AG08396 (cell line): ENCODE data around the gene PPTC7.
"Not testable (repeated sequence)": the region's sequence is repeated elsewhere in the genome, so short reads cannot be mapped to it uniquely, and the experiment has no call there.

Experiments used
- DNase-seq: peaks from one replicate; pipeline ENCODE4 v3.0.0; 2012; ENCODE audit warnings: low spot score, mixed read lengths

PPTC7 gene

DNA sequence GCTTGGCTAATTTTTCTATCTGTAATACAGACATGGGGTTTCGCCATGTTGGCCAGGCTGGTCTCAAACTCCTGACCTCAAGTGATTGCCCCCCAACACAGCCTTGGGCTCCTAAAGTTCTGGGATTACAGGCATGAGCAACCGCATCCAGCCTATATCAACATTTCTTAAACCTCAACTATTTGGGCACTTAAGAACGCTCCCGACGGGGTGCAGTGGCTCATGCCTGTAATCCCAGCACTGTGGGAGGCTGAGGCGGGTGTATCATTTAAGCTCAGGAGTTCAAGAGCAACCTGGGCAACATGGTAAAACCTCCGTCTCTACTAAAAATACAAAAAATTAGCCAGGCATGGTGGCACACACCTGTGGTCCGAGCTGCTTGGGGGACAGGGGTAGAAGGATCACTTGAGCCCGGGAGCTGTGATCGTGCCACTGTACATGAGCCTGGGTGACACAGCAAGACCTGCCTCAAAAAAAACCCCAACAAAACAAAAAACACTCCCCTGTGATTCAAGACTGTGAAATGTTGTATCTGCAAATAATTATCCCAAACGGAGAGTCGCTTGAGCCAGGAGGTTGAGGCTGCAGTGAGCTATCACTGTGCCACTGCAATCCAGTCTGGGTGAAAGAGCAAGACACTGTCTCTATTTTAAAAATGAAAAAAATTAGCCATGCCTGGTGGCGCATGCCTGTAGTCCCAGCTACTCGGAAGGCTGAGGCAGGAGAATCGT is 21.5 kb downstream of the PPTC7 start:
- no peak for DNase-seq

DNA sequence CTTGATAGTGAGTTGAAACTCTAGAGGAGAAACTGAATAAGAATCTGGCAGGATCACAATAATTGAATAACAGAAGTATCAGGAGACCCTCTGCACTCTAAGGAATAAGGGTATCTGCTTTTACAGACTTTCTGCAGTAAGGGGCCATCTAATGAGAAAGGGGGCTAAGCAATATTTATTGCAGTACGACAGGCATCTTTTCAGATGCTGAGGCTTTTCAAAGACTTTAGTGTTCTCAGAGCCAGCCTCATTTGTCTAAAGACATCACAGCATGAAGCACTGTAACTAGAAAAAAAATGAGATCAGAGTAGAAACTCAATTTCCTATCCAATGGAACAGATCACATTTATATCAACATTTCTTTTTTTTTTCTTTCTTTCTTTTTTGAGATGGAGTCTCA is 22.2 kb downstream of the PPTC7 start:
- no peak for DNase-seq

DNA sequence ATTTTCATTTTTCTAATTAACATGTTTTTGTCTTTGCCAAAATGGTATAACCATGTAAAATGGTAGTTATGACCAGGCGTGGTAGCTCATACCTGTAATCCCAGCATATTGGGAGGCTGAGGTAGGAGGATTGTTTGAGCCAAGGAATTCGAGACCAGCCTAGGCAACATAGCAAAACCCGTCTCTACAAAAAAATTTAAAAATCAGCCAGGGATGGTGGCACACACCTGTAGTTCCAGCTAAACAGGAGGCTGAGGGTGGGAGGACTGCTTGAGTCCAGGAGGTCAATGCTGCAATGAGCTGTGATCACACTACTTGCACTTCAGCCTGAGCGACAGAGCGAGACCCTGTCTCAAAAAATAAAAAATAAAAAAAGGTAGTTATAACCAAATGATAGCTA is 23.1 kb downstream of the PPTC7 start:
- no peak for DNase-seq

DNA sequence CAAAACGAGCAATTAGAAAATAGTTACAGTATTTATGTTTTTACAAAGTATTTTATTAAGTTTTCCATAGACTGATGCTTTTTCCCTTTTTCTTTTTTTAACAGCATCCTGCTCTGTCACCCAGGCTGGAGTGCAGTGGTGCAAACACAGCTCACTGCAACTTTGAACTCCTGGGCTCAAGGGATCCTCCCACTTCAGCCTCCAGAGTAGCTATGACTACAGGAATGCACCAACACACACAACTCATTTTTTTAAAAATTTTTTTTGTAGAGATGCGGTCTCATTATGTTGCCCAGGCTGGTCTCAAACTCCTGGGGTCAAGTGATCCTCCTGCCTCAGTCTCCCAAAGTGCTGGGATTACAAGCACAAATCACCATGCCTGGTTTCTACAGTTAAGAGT is 24.2 kb downstream of the PPTC7 start:
- not testable (repeated sequence) for DNase-seq

DNA sequence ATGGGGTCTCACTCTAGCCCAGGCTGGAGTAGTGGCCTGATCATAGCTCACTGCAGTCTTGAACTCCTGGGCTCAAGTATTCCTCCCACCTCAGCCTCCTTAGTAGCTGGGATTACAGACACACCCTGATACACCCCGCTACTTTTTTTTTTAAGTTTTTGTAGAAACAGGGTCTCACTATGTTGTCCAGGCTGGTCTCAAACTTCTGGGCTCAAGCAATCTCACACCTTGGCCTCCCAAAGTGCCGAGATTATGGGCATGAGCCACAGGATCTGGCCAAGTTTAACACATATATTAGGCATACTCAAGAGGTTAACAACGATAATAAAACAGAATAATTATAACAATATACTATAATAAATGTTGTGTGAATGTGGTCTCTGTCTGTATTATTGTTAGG is 25.8 kb downstream of the PPTC7 start:
- DNase-seq = no peak

DNA sequence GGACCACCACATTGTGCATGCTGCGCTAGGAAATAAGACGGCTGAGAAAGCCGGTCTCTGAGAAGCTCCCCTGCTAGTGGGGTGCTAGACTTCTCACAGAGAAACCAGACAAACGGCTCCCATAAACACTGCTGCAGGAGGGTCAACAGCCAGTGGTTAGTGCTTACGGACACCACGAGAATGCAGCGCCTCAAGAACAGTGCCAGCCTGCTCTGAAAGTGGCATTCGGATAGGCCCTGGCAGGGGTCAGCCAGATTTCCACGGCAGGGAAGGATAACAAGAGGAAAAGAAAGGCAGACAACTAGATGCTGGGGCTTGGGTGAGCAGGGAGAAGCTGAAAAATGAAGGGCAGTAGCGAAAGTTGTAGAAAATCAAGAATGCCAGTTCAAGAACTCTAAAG is 26.4 kb downstream of the PPTC7 start:
- DNase-seq = no peak

DNA sequence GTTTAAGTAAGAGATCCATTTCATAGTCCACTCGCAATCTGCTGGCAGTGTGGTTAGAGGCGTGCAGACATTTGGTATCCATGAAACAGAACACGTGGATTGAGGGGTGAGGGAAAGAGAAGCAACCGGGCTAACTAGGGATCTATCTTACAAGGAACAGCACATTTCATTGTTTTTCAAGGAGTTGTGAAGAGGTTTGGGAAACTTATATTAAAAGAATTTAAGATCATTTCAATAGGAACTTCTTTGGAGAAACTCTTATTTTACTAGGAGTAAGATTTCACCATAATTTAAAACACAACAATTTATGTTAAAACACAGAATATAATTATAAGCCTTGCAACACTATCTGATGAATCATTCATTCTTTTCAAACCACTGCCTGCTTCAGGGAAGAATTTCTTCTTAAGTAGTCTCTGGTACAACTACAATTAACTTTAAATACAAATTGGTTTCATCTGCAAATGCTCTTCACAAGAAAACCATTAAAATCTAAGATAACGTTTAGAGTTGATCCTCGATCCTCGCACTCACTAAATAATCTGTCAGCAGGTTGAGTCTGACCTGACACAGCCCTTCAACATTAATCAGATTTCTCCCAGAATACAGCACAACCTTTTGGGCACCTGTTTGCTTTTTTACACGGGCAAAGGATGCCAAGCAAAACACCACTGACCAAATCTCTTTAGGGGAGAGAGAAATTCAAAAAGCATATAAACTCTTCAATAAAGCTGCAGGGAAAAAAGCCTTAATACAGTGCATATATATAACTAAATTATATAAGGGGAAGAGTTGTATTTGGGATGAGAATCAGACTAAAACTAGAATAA is 27.3 kb downstream of the PPTC7 start:
- peak; percentile 50 for DNase-seq

DNA sequence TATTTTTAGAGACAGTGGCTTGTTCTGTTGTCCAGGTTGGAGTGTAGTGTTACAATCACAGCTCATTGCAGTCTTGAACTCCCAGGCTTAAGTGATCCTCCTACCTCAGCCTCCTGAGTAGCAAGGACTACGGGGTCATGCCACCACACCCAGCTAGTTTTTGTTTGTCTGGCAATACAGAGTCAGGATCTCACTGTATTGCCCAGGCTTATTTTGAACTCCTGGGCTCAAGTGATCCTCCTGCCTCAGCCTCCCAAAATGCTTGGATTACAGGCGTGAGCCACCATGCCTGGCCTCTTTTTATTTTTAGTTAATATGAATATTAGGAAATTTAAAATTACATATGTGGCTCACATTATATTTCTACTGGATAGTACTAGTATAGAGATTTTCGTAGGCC is 28.9 kb downstream of the PPTC7 start:
- DNase-seq = no peak

DNA sequence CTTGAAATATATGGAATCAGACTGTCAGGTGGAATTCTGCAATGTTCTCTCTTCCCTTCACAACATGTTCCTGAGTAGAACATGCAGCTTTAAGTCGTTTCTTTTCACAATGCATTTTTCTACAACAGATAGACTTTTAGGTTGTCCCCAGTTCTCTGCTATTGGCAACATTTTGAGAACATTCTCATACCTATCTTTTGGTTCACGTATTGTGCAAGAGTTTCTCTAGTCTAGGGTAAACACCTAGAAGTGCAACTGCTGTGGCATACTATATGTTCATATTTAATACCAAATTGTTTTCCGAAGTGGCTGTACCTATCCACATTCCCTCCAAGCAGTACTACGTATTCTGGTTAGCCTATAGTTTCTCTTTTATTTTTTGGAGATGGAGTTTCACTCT is 32.1 kb downstream of the PPTC7 start:
- DNase-seq = no peak

DNA sequence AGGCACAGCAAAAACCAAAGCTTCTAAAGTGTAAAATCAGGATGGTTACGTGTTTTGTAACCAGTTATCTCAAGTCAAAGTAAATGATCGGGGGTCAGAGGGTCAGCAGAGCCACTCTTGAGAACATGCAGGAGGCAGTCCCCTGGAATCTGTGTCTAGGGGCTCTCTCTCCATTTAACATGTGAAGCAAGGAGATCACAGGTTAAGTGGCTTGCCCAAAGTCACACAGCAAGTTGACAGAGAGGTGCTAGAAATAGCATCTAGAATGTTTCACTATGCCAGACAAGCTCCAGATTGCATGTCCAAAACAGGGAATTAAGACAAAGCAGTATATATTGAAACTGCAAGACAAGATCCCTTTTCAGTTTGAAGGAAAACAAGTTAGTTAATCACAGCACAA is 33.4 kb downstream of the PPTC7 start:
- no peak for DNase-seq

DNA sequence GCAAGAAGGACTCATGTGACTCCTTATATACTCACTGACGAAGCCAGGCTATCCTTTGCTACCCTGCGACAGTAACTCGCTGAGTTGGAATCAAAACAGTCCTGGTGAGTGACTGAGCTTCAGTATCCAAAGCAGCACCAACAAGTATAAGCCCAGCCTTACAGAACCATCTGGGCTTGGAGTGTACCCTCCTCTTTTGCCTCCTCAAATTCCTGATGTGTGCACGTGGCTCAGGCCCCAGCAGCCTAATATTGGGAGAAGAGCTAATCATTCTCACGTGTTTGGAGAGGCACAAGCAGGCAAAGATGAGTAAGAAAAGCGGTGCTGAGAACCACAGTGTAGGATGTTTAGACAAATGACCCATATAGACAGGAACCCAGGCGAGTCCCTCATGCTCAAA is 34.4 kb downstream of the PPTC7 start:
- no peak for DNase-seq

DNA sequence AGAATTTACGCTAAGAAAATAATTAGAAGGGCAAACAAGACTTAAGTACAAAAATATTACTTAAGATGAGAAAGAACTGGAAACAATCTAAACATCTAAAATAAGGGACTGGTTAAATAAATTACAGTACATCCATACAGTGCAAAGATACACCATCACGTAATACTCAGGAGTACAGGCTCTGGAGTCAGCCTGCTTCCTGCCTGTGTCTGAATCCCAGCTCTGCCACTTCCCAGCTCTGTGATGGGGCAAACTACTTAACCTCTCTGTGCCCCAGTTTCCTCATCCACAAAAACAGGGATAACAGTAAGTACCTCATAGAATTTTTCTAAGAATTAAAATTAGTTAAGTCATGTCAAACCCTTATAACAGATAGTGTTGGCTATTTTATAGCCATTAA is 36.0 kb downstream of the PPTC7 start:
- DNase-seq = no peak

DNA sequence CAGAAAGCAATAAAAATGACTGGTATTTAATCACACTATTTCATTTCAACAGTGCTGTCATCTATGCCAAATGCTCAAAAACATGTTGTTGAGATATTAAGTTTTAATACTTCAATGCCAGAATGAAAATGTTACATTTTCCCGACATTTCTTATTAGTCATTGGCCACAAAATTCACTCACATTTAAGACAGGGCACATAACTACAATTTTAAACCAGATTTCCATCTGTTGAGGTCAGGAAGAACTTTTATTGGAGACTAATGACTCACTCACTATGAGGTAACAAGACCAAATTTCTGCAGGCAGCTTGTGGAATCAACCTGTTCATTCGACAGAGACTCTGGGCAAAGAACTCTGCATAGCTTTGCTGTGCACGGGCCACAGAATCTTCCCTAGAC is 36.8 kb downstream of the PPTC7 start:
- peak; percentile 49 for DNase-seq

DNA sequence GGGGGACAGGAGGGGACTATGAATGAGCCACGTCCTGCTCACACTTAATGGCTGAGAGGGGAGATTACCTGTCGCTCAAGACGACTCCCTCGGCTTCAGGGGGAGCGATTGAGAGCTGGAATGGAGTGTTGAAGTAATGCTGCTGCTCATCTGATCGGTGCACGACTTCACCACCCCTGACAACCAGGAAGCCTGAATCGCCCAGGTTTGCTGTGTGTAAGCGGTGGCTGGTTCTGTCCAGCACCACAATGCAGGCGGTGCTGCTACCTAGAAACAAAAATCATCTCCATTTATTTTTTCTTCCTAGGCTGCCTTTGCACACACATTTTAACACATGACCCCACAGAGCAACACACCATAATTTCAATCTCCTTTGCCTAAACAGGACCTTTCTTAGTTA is 37.3 kb downstream of the PPTC7 start:
- DNase-seq = no peak

DNA sequence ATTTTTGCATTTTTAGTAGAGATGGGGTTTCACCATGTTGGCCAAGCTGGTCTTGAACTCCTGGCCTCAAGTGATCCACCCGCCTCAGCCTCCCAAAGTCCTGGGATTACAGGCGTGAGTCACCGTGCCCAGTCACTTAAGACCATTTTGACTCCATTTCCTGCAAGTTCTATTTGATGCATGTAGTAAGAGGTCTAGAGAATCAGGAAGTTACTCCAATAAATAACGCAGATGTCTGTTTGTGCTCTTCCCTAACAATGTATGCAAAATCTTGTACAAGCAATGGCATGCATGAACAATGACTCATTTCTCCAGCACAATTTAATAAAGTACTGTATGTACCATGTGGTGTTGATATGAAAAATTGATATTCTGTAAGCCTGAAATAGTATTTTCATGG is 37.9 kb downstream of the PPTC7 start:
- DNase-seq = not testable (repeated sequence)

DNA sequence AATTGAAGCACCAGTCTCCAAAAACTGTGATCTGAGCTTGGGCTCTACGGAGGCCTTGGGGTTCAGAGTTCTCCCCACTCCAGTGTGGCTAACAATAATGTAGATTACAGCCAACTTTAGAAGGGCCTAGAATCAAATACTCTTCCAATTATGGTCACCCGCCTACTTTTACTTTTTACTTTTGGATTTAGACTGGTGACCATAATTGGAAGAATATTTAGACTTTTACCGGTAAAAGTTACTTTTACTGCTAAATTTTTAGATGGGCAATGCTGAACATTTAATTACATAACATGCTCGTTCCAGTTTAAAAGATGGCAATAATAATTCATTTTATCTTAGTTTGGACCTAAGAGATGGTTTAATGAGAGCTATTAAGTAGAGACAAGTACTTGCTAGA is 39.2 kb downstream of the PPTC7 start:
- DNase-seq = no peak

DNA sequence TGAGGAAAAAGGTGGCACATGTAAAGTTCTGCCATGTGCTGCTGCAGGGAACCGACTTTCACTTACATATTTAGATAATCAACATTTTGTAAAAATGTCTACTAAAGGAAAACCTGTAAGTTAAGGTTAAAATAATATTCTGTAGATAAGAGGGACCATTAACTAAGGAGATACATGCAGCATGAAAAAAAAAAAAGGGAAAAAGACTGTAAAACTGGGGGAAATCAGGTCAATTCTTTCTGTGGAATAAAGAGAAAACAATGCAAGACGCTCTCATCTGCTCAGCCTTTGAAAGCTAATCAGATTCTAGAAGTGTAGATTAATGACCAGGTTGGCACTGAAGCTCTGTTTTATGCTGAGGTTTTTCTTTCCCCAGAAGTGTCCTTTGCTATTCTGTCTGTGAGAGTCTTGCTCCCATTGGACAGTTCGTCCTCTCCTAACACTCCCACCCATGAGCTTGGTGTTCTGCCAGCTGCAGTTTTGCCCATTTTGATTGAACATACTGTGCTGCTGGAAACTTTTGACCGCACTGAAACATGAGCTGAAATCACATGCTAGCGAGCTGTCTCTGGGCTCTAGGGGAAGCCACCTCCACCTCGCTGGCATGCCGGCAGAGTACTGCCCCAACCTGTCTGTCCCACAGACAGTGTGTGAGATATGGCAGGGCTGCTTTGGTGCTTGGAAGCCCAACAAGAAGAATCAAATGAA is 39.7 kb downstream of the PPTC7 start:
- DNase-seq = peak; percentile 39

DNA sequence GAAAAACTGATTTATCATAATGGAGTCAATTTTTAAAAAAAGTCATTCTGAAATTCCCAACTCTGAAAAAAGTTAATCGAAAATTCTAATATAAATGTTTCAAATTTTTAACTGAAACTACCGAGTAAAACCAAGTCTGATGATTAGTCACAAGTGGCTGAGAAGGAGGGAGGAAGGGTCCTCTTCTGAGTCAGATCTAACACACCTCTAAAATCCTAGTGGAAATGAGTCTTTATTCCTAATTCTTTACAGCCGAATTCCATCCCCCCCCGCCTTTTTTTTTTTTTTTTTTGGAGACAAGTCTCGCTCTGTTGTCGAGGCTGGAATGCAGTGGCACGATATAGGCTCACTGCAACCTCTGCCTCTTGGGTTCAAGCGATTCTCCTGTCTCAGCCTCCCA is 43.1 kb downstream of the PPTC7 start:
- DNase-seq = no peak

DNA sequence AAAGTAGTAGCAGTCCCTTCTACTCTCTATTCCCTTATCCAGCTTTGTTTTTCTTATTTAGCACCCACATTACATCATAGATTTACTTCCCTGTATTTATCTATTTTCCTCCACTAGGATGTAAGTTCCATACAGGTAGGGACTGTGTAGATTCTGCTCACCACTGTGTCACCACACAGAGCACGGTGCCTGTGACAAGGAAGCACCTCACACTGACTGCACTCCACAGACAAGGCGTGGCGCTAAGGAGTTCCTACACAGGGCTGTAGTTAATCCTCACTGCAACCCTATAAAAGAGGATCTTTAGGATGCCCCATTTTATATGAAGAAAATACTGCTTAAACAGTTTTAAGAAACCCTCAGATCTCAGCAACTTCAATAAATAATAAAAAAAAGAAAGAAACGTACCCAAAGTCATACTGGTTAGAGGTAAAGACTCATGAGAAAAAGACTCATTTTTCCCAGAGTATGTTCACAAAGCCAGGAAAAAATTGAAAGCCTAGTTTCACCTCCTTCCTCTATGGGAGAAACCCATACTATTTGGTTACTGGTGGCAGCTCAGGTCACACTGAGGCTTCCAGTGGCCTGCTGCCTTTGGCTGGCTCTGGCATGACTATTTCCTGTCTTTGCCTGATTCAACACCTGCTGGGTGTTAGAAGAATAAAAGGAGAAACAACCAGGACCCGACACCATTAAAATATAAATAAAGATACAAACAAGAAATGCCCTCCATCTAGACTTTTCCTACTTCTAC is 44.1 kb downstream of the PPTC7 start:
- DNase-seq = no peak

DNA sequence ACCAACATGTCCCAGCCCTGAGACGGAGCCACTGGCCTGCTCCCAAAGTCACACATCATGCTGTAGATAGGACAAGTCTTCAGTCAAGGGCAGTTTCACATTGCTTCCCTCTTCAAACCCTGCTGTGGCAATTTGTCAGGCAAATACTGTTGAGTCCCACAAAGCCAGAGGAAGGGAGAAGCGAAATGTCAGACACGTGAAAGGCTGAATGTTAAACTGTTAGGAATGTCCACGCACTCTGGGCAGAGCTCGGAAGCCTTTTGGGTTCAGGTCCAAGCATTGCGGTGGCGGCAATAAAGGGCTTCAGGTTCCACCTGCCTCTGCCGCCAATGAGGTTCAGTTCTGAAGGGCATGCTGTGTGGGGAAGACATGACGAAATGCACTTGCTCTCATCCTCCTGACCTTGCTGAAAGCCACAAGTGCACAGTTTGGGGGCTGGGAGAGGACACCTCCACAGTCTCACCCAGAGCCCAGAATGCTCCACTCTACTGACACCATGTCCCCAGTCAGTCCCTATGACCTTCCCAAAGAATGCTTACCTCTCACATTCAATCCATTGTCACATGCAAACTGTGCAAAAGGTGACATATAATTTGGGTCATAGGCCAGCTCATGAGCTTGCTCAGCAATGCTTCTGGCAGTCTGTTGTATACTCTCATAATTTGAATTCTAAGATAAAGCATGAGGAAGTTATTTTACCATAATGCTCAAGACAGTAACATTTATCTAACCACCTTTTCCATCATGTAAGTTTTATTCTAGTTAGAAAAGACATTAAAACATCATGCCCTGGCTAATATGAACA is 45.3 kb downstream of the PPTC7 start:
- DNase-seq = no peak

DNA sequence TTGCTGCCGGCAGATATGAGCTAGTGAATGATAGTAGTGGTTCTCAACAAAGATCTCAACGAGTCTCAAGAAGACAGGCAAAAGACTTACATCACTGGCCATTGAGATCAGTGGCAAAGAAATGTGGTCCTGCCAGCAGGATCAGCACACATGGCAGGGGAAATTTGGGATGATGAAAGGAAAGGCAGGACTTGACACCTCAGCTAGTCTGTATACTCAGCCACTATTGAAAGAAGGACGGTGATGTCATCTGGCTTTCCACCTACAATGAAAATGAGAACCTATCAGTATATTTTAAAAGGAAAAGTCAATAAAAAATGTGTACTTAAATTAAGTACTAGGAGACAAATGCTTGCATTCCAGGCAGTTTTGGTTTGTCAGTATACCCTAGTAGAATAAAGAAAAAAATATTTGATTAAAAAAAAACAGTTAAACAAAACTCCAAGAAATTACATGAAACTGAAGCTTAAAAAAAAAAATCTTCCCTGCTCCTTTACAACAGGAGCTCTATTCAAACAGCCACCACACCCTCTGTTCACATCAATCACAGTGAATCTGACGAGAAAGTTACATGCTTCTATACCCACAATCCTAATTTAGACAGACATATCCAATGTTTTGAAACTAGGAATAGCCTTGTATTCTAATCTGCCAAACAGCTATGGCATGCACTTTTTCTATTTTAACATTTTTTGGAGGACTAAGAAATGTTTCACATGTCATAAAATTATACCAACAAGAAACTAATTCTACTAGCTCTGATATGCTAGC is 46.1 kb downstream of the PPTC7 start:
- no peak for DNase-seq
